Measurements from ENCODE around the gene ATP10B.

- TF ChIP-seq CTCF (IDR thresholded peaks at IDR 0.05) (no peak), POLR2A (IDR thresholded peaks at IDR 0.05) (no peak)
Measured at GRCh38 chr5:160769301-160769700, 82.7 kb downstream of the ATP10B start.
